HepG2 (cell line): ENCODE measurements around the gene SMAD7. TPM values are rescaled to one million over a fixed set of nuclear protein-coding genes. Genes with fewer than 3 reads are reported as not detected.

Experiments used
- CBX1 ChIP-seq: IDR thresholded peaks from one replicate; pipeline ENCODE4 v1.6.1; 2016; ENCODE audit warnings: antibody characterized with exemption, low read depth
- HMG20A ChIP-seq: IDR thresholded peaks from 2 replicates; pipeline ENCODE4 v1.6.1; 2016; ENCODE audit warnings: borderline replicate concordance
- KDM2A ChIP-seq: sonication (generic); formaldehyde crosslinking; IDR thresholded peaks from 2 replicates; pipeline ENCODE4 v1.4.0; 2020; ENCODE audit warnings: low read depth, missing genetic modification reagents, borderline replicate concordance
- NFKBIZ ChIP-seq: IDR thresholded peaks from 2 replicates; pipeline ENCODE4 v1.6.1; 2018; ENCODE audit warnings: missing genetic modification reagents, missing compliant biosample characterization
- RBAK ChIP-seq: sonication (generic); formaldehyde crosslinking; IDR thresholded peaks from 2 replicates; pipeline ENCODE4 v1.5.1; 2020; ENCODE audit warnings: mild to moderate bottlenecking, missing genetic modification reagents
- SUZ12 ChIP-seq: fragments of 150-350 bp; IDR thresholded peaks from 2 replicates; pipeline ENCODE4 v1.6.1; 2014; ENCODE audit warnings: low read depth, low read length
- TAF1 ChIP-seq: sonication (generic); formaldehyde crosslinking; IDR thresholded peaks from 2 replicates; pipeline ENCODE4 v1.4.0; 2020; ENCODE audit warnings: missing genetic modification reagents
- TCF12 ChIP-seq, 2 experiments: fragments of 450-650 bp in 1 of 2; sonication (generic) in 1 of 2; formaldehyde crosslinking in 1 of 2; IDR thresholded peaks; 2 replicates each; pipeline versions ENCODE4 v1.6.1 to v1.8.0; 2017 to 2022; ENCODE audit warnings: antibody characterized with exemption in 1 of 2, mild to moderate bottlenecking in 1 of 2, missing genetic modification reagents in 1 of 2, moderate library complexity in 1 of 2
- ZBTB38 ChIP-seq: sonication (generic); formaldehyde crosslinking; IDR thresholded peaks from 2 replicates; pipeline ENCODE4 v1.5.1; 2020; ENCODE audit warnings: mild to moderate bottlenecking, missing genetic modification reagents
- ZNF326 ChIP-seq: sonication (generic); formaldehyde crosslinking; IDR thresholded peaks from 2 replicates; pipeline ENCODE4 v1.4.0; 2020; ENCODE audit warnings: missing genetic modification reagents, borderline replicate concordance
- ZNF615 ChIP-seq: sonication (generic); formaldehyde crosslinking; IDR thresholded peaks from 2 replicates; pipeline ENCODE4 v1.5.0; 2020; ENCODE audit warnings: mild to moderate bottlenecking, missing genetic modification reagents, borderline replicate concordance
- ZNF703 ChIP-seq: sonication (generic); formaldehyde crosslinking; IDR thresholded peaks from 2 replicates; pipeline ENCODE4 v1.5.1; 2020; ENCODE audit warnings: missing genetic modification reagents, mild to moderate bottlenecking, moderate library complexity, borderline replicate concordance
- ZNF83 ChIP-seq: sonication (generic); formaldehyde crosslinking; IDR thresholded peaks from 2 replicates; pipeline ENCODE4 v1.4.0; 2020; ENCODE audit warnings: missing genetic modification reagents, mild to moderate bottlenecking, borderline replicate concordance
- polyA plus RNA-seq, 8 experiments: library from polyadenylated mRNA; depleted of rRNA in 3 of 8; stranded (reverse) in 7 of 8; unstranded in 1 of 8; fragments of >200 nt; fragmentation: Illumina TruSeq in 4 of 8; extraction: Trizol in 4 of 8; gene quantifications; 2 replicates each; pipeline versions ENCODE4 v1.2.1 to v1.2.3, GENCODE V29; 2011 to 2016; ENCODE audit warnings: low read depth in 4 of 8, missing spikeins in 1 of 8, mixed read lengths in 1 of 8; ENCODE audit not compliant: insufficient read depth in 1 of 8
- total RNA-seq, 5 experiments: library from RNA; depleted of rRNA; stranded (reverse); fragments of >200 nt; fragmentation: Illumina TruSeq; extraction: Trizol; gene quantifications; 2 replicates each; pipeline ENCODE4 v1.2.3, GENCODE V29; 2016; ENCODE audit warnings: low read depth in 1 of 5
- TF ChIP-seq, protein P1 (sequence below): sonication (generic); formaldehyde crosslinking; IDR thresholded peaks from 2 replicates; pipeline ENCODE4 v1.4.0; 2020; ENCODE audit warnings: missing genetic modification reagents
- TF ChIP-seq, protein P2 (sequence below): sonication (generic); formaldehyde crosslinking; IDR thresholded peaks from 2 replicates; pipeline ENCODE4 v1.4.0; 2020; ENCODE audit warnings: missing genetic modification reagents
- TF ChIP-seq, protein P3 (sequence below): IDR thresholded peaks from 2 replicates; pipeline ENCODE4 v1.6.1; 2018; ENCODE audit warnings: missing genetic modification reagents, mild to moderate bottlenecking, missing compliant biosample characterization
- TF ChIP-seq, protein P4 (sequence below): sonication (generic); formaldehyde crosslinking; IDR thresholded peaks from 2 replicates; pipeline ENCODE4 v1.4.0; 2020; ENCODE audit warnings: missing genetic modification reagents

Gene SMAD7
- total and polyA plus RNA-seq, 2 of the 13 experiments (the other 11 are each of a cell fraction or from before 2014, with no cell fraction given) = 17.4 to 24.7 TPM

DNA sequence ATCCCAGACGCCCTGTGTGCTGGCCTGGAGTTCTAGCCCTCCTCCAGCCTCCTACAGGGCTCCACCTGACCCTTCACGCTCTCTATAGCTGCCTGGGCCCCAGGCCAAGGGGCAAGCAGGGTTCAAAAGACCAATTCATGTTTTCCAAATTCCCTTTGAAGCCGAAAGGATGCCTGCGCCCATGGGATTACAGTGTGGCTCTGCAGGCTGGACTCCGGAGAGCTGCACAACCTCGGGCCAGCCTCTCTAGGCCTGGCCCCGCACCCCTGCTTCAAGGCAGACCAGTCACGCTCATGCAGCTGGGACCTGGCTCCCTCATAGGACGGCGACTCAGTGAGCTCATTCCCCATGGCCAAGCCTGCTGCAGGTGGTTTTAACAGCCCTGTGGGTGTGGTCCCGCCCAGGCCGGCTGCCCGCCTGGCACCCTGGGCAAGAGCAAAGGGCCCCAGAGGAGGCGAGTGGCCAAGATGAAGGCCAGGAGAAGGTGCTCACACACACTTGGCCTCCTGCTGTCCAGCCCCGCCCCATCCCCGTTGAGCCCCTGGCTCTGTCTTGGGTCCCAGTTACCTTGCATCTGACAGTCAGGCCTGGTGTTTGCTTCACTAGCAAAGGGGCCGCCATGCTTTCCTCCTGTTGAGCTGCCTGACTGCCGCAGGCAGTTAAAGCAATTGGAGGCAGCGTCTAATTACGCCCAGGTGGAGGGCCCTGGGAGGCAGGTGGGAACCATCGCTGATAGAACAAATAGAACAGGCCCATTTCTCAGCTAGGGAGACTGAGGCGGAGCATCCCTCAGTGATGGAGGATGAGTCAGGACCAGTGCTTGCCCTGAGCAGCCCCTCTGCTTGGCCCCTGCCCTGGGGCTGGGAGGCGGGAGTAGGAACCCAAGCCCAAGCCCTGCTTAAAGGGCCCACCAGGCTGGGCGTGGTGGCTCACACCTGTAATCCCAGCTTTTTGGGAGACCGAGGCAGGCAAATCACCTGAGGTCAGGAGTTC, 56.9 kb downstream of the SMAD7 start (continued):
- 0 out of 2 replicates have a peak, but pooled peaks have one; percentile 40 for TF ChIP-seq ZNF703 (CRISPR knock-in tag)
- TF ChIP-seq ZBTB38 (CRISPR knock-in tag) = peak; percentile 41; the same call in 1 of the 2 replicates
- TF ChIP-seq TCF12 (IDR thresholded peaks at IDR 0.05) = no peak
- TF ChIP-seq TCF12 (CRISPR knock-in tag; IDR thresholded peaks at IDR 0.05) = no peak
- 0 out of 2 replicates have a peak, but pooled peaks have one; percentile 27 for TF ChIP-seq NFKBIZ (CRISPR knock-in tag)
- TF ChIP-seq ZNF615 (CRISPR knock-in tag) = no peak
- TF ChIP-seq, protein P1, sequence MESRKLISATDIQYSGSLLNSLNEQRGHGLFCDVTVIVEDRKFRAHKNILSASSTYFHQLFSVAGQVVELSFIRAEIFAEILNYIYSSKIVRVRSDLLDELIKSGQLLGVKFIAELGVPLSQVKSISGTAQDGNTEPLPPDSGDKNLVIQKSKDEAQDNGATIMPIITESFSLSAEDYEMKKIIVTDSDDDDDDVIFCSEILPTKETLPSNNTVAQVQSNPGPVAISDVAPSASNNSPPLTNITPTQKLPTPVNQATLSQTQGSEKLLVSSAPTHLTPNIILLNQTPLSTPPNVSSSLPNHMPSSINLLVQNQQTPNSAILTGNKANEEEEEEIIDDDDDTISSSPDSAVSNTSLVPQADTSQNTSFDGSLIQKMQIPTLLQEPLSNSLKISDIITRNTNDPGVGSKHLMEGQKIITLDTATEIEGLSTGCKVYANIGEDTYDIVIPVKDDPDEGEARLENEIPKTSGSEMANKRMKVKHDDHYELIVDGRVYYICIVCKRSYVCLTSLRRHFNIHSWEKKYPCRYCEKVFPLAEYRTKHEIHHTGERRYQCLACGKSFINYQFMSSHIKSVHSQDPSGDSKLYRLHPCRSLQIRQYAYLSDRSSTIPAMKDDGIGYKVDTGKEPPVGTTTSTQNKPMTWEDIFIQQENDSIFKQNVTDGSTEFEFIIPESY (CRISPR knock-in tag) = 0 out of 2 replicates have a peak, but pooled peaks have one; percentile 5
- TF ChIP-seq, protein P2, sequence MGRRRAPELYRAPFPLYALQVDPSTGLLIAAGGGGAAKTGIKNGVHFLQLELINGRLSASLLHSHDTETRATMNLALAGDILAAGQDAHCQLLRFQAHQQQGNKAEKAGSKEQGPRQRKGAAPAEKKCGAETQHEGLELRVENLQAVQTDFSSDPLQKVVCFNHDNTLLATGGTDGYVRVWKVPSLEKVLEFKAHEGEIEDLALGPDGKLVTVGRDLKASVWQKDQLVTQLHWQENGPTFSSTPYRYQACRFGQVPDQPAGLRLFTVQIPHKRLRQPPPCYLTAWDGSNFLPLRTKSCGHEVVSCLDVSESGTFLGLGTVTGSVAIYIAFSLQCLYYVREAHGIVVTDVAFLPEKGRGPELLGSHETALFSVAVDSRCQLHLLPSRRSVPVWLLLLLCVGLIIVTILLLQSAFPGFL (CRISPR knock-in tag) = no peak
- no peak for TF ChIP-seq SUZ12
- peak; percentile 50; the same call in 1 of the 2 replicates for TF ChIP-seq ZNF83
- TF ChIP-seq KDM2A (CRISPR knock-in tag) = peak; percentile 55; the same call in 1 of the 2 replicates
- no peak for TF ChIP-seq RBAK (CRISPR knock-in tag)
- no peak for TF ChIP-seq CBX1
- peak; percentile 43 for TF ChIP-seq TAF1
- TF ChIP-seq HMG20A (CRISPR knock-in tag) = peak; percentile 72; the same call in 1 of the 2 replicates
- TF ChIP-seq ZNF326 = no peak
- TF ChIP-seq, protein P3, sequence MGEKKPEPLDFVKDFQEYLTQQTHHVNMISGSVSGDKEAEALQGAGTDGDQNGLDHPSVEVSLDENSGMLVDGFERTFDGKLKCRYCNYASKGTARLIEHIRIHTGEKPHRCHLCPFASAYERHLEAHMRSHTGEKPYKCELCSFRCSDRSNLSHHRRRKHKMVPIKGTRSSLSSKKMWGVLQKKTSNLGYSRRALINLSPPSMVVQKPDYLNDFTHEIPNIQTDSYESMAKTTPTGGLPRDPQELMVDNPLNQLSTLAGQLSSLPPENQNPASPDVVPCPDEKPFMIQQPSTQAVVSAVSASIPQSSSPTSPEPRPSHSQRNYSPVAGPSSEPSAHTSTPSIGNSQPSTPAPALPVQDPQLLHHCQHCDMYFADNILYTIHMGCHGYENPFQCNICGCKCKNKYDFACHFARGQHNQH (CRISPR knock-in tag) = peak; percentile 53; the same call in 1 of the 2 replicates
- TF ChIP-seq, protein P4, sequence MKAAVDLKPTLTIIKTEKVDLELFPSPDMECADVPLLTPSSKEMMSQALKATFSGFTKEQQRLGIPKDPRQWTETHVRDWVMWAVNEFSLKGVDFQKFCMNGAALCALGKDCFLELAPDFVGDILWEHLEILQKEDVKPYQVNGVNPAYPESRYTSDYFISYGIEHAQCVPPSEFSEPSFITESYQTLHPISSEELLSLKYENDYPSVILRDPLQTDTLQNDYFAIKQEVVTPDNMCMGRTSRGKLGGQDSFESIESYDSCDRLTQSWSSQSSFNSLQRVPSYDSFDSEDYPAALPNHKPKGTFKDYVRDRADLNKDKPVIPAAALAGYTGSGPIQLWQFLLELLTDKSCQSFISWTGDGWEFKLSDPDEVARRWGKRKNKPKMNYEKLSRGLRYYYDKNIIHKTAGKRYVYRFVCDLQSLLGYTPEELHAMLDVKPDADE (CRISPR knock-in tag) = no peak
